HG03457 (cell line): Measurements from ENCODE around the gene ELN.
"Not testable (repeated sequence)": the region's sequence is repeated elsewhere in the genome, so short reads cannot be mapped to it uniquely, and the experiment has no call there.

ENCODE experiments used
- ATAC-seq: cut with Tn5 transposase; IDR thresholded peaks from one replicate; pipeline ENCODE4 v1.9.1; 2021; ENCODE audit warnings: moderate number of reproducible peaks; ENCODE audit not compliant: unreplicated experiment

Gene ELN

GRCh38 chr7:74040791-74041520 is 13.0 kb downstream of the ELN start:
- no peak for ATAC-seq

- no peak for ATAC-seq
Measured at GRCh38 chr7:74042746-74043522, 15.0 kb downstream of the ELN start.

DNA sequence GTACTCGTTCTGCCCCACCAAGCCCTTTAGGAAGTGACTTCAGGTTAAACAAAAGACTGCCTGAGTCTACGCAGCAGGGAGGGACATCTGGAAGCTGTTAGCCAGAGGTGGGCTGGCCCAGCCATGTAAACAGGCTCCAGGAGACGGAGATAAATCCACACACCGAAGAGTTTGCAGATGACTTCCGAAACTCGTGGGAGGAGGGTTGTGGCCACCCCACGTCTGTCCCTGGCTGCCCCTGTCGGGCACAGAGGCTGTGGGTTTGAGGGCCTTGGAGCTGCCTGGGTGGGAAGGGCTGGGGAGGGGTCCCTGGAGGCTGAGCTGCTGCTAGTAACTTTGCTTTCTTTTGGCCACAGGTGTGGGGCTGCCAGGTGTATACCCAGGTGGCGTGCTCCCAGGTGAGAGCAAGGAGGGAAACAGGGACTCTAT is 15.6 kb downstream of the ELN start:
- ATAC-seq: no peak

DNA sequence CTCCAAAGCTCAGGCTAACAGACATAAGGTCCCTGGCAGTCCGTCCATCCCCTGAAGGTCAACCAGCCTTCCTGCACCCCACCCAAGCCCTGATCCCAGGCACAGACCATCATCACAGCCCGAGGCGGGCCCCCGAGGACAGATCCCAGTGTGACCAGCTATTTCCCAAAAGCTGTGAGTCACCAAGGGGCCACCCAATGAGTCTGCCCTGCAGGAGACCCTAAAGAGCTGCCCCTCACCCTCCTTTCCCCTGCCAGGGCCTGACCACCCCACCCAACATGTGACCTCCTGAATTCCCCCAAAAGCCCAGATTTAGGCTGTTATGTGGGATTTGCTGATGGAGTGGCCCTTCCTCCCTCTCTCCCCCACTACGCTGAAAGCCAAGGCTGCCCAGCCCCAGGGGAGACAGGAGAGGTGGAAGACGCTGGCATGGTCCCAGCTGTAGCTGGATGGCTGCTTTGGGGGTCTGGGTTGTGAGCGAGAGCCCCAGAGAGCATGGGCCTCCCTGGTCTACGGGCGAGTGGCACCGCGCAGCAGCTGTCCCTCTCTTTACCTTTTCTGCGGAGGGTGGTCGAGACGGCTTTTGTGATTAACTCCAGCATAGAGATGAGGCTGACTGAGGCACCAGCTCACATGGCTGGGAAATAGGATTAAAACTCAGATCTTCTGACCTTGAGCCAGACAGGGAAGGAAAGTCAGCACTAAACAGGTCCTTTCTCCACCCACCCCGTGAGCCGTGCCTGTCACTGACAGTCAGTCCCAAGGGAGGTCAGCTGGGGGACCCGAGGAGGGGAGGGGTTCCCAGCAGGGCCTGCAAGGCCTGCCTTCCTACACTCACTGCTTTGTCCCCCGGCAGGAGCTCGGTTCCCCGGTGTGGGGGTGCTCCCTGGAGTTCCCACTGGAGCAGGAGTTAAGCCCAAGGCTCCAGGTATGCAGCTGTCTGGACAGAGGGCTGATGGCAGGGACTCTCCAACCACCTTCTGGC is 16.7 kb downstream of the ELN start:
- ATAC-seq: no peak

DNA sequence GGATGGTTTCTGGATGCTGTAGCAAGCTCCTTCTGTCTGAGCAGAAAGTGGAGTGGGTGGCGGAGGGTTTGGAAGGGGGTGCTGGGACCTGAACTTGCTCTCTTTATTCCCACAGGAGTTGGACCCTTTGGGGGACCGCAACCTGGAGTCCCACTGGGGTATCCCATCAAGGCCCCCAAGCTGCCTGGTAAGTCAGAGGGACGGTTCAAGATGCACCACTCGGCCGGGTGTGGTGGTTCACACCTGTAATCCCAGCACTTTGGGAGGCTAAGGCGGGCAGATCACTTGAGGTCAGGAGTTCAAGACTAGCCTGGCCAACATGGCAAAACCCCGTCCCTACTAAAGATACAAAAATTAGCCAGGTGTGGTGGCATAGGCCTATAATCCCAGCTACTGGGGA is 18.6 kb downstream of the ELN start:
- not testable (repeated sequence) for ATAC-seq

DNA sequence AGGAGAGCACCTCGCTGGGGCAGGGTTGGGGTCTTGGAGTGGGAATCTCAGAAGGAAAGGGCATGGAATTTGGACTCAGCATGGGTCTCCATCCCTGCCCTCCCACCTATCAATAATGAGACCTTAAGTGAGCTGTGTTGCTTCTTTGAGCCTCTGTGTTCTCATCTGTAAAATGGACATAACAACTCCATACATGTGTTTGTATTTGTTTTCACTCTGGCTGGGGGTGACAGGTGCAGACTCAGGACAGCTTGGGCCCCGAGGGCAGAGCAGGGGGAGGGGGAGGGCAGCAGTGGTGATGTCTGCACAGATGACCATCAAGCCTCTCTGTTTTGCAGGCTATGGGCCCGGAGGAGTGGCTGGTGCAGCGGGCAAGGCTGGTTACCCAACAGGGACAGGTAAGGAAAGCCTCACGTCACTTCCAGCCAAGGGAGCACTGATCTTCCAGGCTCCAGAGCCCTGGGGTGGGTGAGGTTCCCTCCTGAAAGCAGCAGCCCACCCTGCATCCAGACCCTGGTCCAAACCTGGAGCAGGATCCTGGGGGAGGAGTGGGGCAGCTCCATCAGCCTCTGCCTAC is 19.9 kb downstream of the ELN start:
- ATAC-seq: no peak

DNA sequence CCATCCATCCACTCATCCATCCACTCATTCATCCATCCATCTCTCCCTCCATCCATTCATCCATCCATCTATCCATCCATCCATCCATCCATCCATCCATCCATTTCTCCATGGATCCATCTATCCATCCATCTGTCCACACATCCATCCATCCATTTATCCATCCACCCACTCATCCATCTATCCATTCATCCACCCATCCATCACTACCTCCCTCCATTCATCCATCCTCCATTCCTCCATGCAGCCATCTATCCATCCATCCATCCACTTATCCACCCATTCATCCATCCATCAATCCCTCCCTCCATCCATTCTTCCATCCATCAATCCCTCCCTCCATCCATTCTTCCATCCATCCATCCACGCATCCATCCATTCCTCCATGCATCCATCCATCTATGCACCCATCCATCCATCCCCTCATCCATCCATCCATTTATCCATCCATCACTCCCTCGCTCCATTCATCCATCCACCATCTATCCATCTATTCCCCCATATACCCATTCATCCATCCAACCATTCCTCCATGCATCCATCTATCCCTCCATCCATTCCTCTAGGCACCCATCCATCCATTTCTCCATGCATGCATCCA is 21.1 kb downstream of the ELN start:
- ATAC-seq: no peak

GRCh38 chr7:74049997-74050798 is 22.2 kb downstream of the ELN start:
- ATAC-seq: no peak

DNA sequence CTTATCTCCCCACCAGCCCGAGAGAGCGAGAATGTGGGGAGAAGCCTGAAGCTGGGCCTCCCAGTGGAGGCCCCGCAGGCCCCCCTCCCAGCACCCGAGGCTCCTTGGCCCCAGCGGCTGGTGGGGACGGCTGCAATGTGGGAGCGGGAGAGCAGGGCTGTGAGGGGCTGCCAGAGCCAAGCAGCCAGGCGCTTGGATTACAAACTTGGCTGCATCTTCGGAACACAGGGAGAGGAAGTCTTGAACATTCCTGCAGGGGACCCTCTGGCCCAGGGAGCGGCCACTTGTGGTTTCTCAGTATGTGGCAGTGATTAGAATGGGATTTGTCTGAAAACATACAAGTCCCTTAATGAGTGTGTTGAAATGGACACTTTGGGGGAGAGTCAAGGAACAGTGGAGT is 23.2 kb downstream of the ELN start:
- ATAC-seq: no peak

GRCh38 chr7:74051629-74052410 is 23.8 kb downstream of the ELN start:
- no peak for ATAC-seq

DNA sequence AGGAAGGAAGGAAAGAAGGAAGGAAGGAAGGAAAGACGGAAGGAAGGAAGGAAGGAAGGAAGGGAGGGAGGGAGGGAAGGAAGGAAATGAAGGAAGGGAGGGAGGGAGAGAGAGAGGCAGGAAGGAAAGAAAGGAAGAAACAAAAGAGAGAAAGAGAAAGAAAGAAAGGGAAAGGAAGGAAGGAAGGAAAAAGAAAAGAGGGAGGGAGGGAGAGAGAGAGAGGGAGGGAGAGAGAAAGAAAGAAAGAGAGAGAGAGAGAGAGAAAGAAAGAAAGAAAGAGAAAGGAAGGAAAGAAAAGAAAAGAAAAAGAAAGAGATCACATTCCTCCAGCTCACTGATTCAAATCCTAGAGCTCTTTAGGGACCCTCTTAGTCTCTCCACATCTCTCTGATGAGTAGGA is 24.7 kb downstream of the ELN start:
- ATAC-seq: no peak

GRCh38 chr7:74053589-74054186 is 25.7 kb downstream of the ELN start:
- ATAC-seq: no peak

- no peak for ATAC-seq
Measured at GRCh38 chr7:74056096-74056915, 28.3 kb downstream of the ELN start.

DNA sequence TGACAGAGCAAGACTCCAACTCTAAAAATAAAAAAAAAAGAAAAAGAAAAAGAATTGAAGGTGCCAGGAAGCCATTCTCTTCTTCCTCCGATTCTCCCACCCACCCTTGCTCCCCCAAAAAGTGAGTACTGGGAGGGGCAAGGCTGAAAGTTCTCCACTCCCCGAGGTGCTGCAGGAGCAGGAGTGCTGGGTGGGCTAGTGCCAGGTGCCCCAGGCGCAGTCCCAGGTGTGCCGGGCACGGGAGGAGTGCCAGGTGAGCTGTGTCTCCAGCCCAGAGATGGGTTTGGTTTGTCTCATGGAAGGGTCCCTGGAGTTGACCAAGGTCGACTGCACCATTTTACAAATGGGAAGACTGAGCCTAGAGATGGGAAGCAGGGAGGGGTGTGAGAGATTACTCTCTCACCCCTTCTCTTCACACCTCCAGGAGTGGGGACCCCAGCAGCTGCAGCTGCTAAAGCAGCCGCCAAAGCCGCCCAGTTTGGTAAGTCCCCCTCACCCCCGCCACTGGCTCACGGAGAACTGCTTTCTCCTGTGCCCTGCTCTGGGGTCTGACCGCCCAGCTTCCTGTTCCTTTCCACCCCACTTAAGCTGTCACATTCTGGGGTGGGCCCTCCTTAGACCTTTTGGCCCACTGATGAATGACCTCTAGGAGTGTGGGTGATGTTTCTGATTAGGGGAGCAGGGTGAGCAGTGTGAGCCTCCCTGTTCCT is 29.4 kb downstream of the ELN start:
- no peak for ATAC-seq

GRCh38 chr7:74057987-74058386 is 30.0 kb downstream of the ELN start:
- ATAC-seq: no peak

- no peak for ATAC-seq
Measured at GRCh38 chr7:74058486-74058885, 30.5 kb downstream of the ELN start.

DNA sequence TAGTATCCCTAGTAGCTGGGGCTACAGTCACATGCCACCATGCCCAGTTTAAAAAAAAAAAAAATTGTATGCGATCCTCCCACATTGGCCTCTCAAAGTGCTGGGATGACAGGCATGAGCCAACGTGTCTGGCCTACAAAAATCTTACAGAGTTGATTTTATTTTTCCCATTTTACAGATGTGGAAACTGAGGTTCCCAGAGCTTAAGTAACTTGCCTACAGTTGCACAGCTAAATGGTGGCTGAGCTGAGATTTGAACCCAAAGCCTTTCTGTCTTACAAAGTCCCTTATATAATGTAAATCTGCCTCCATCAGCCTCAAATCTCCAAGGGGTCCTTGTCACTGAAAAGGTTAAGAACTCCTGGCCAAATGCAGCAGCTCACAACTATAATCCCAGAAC is 31.1 kb downstream of the ELN start:
- no peak for ATAC-seq
